Suprapubic skin (tissue), 4 donors: ENCODE results near the gene NELFE. TPM values are rescaled to one million over a fixed set of nuclear protein-coding genes. Genes with fewer than 3 reads are reported as not detected.
A peak's percentile ranks its signal among the peaks of the same experiment; 100 is the strongest.
"Not testable (repeated sequence)": the region's sequence is repeated elsewhere in the genome, so short reads cannot be mapped to it uniquely, and the experiment has no call there.

Experiments used
- DNase-seq, 2 donors: peaks; one replicate each; pipeline ENCODE4 v3.0.0-alpha.2; 2019; ENCODE audit warnings: low spot score in 2 of 2
- H3K27ac ChIP-seq: fragments of 200-600 bp; sonication (generic); one replicate; pipeline ENCODE4 v1.5.1; 2019
- H3K27me3 ChIP-seq: fragments of 200-600 bp; sonication (generic); one replicate; pipeline ENCODE4 v1.5.1; 2019
- H3K36me3 ChIP-seq: fragments of 200-600 bp; sonication (generic); one replicate; pipeline ENCODE4 v1.5.1; 2019
- H3K4me1 ChIP-seq: fragments of 200-600 bp; sonication (generic); one replicate; pipeline ENCODE4 v1.5.1; 2019
- H3K4me3 ChIP-seq: fragments of 200-600 bp; sonication (generic); one replicate; pipeline ENCODE4 v1.5.1; 2019; ENCODE audit warnings: mild to moderate bottlenecking
- H3K9me3 ChIP-seq: fragments of 200-600 bp; sonication (generic); one replicate; pipeline ENCODE4 v1.5.1; 2019
- CTCF ChIP-seq, 2 donors: fragments of 200-600 bp in 1 of 2; fragments of 450-650 bp in 1 of 2; sonication (generic) in 1 of 2; IDR thresholded peaks; one replicate each; pipeline ENCODE4 v1.5.1; 2016 to 2019; ENCODE audit warnings: antibody characterized with exemption in 2 of 2, mild to moderate bottlenecking in 1 of 2, moderate library complexity in 1 of 2
- EP300 ChIP-seq: sonication (generic); formaldehyde crosslinking; IDR thresholded peaks from one replicate; pipeline ENCODE4 v1.6.1; 2017; ENCODE audit warnings: antibody characterized with exemption
- POLR2A ChIP-seq, 2 donors: fragments of 450-650 bp; IDR thresholded peaks; one replicate each; pipeline ENCODE4 v1.6.1; 2017; ENCODE audit warnings: antibody characterized with exemption in 2 of 2, mild to moderate bottlenecking in 2 of 2, moderate library complexity in 2 of 2
- POLR2AphosphoS5 ChIP-seq, 3 donors: sonication (generic); formaldehyde crosslinking; IDR thresholded peaks; one replicate each; pipeline ENCODE4 v1.6.1; 2017; ENCODE audit warnings: antibody characterized with exemption in 3 of 3
- WGBS: methylation state at CpG from one replicate; pipeline ENCODE4 v1.1.5; 2018; 5-methylcytosine and 5-hydroxymethylcytosine counted together
- total RNA-seq, 4 donors: library from RNA; depleted of rRNA; stranded (reverse); fragments of >200 nt; gene quantifications; one replicate each; pipeline ENCODE4 v1.1.0, GENCODE V29; 2016

NELFE gene
- total RNA-seq, 4 donors from 2014 or later, result 56.7 to 72.1 (median 65.8) TPM

GRCh38 chr6:31935021-31935420, 23.8 kb downstream of the NELFE start:
- Histone ChIP-seq H3K9me3 (no peaks in the 10 kb centered on the region), H3K27me3 (no peaks in the 10 kb centered on the region), H3K4me3 (no peak overlapping the region), H3K4me1 (no peaks in the 10 kb centered on the region), H3K27ac (no peak overlapping the region), H3K36me3 (no peaks in the 10 kb centered on the region)
- no peak for TF ChIP-seq CTCF (IDR thresholded peaks at IDR 0.05)
- TF ChIP-seq EP300, result no peak
- no peak for TF ChIP-seq POLR2A (IDR thresholded peaks at IDR 0.05)
- TF ChIP-seq POLR2AphosphoS5 (IDR thresholded peaks at IDR 0.05), result no peak
- 80% methylated on average over 3 of the region's 3 CpGs for WGBS
- DNase-seq, result no peak

DNA sequence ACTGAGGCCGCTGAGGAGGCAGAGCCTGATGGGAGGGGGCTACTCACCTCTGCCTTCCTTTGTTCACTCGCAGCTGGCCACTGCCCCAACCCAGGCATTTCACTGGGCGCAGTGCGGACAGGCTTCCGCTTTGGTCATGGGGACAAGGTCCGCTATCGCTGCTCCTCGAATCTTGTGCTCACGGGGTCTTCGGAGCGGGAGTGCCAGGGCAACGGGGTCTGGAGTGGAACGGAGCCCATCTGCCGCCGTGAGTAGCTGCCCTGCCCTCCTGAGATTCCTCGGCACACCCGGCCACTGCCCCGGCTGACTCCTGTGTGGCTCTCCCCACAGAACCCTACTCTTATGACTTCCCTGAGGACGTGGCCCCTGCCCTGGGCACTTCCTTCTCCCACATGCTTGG, 25.2 kb downstream of the NELFE start:
- Histone ChIP-seq H3K36me3 (no peaks in the 10 kb centered on the region), H3K9me3 (no peaks in the 10 kb centered on the region), H3K4me3 (no peak overlapping the region), H3K27ac (no peak overlapping the region), H3K4me1 (no peaks in the 10 kb centered on the region), H3K27me3 (no peaks in the 10 kb centered on the region)
- DNase-seq, result no peak
- TF ChIP-seq EP300, result no peak
- no peak for TF ChIP-seq POLR2A (IDR thresholded peaks at IDR 0.05)
- TF ChIP-seq CTCF (IDR thresholded peaks at IDR 0.05), result no peak
- TF ChIP-seq POLR2AphosphoS5 (IDR thresholded peaks at IDR 0.05), result no peak
- 87% methylated on average over 19 of the region's 19 CpGs for WGBS

- H3K4me3 ChIP-seq, H3K36me3 ChIP-seq, DNase-seq, H3K9me3 ChIP-seq, H3K27me3 ChIP-seq, H3K4me1 ChIP-seq, H3K27ac ChIP-seq: not testable (repeated sequence)
- 95% methylated on average over 8 of the region's 32 CpGs for WGBS
Observed at GRCh38 chr6:31932137-31932536, 26.6 kb downstream of the NELFE start.

DNA sequence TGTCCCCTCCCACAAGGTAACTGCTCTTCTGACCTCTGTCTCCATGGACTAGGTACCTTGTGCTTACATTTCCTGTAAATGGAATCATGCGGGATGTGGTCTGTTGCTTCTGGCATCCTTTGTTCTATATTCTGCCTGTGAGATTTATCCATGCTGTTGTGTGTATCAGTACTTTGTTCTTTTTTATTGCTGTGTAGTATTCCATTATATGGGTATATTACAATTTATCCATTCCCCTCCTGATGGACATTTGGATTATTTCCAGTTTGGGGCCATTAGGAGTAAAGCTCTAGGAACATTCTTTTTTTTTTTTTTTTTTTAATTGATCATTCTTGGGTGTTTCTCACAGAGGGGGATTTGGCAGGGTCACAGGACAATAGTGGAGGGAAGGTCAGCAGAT, 27.8 kb downstream of the NELFE start:
- H3K36me3 ChIP-seq, result no peaks in the 10 kb centered on the region
- WGBS, result 89% methylated on average over 1 of the region's 1 CpG

GRCh38 chr6:31928672-31928939, 30.2 kb downstream of the NELFE start:
- Histone ChIP-seq H3K9me3 (no peaks in the 10 kb centered on the region), H3K4me3 (no peak overlapping the region), H3K4me1 (no peaks in the 10 kb centered on the region), H3K27me3 (no peaks in the 10 kb centered on the region), H3K27ac (no peak overlapping the region), H3K36me3 (no peaks in the 10 kb centered on the region)
- 85% methylated on average over 5 of the region's 9 CpGs for WGBS
- no peak for DNase-seq
- TF ChIP-seq CTCF (IDR thresholded peaks at IDR 0.05) (no peak), POLR2AphosphoS5 (IDR thresholded peaks at IDR 0.05) (no peak), POLR2A (IDR thresholded peaks at IDR 0.05) (no peak), EP300 (no peak)

More for the DNA sequence above, 27.8 kb downstream of the NELFE start:
- H3K9me3 ChIP-seq, result no peaks in the 10 kb centered on the region
- TF ChIP-seq EP300, result no peak
- TF ChIP-seq POLR2A (IDR thresholded peaks at IDR 0.05), result no peak
- no peak for TF ChIP-seq CTCF (IDR thresholded peaks at IDR 0.05)
- TF ChIP-seq POLR2AphosphoS5 (IDR thresholded peaks at IDR 0.05), result no peak
- H3K4me3 ChIP-seq, result no peak overlapping the region
- no peaks in the 10 kb centered on the region for H3K27me3 ChIP-seq
- no peak overlapping the region for H3K27ac ChIP-seq
- H3K4me1 ChIP-seq, result no peaks in the 10 kb centered on the region
- DNase-seq, result no peak

DNA sequence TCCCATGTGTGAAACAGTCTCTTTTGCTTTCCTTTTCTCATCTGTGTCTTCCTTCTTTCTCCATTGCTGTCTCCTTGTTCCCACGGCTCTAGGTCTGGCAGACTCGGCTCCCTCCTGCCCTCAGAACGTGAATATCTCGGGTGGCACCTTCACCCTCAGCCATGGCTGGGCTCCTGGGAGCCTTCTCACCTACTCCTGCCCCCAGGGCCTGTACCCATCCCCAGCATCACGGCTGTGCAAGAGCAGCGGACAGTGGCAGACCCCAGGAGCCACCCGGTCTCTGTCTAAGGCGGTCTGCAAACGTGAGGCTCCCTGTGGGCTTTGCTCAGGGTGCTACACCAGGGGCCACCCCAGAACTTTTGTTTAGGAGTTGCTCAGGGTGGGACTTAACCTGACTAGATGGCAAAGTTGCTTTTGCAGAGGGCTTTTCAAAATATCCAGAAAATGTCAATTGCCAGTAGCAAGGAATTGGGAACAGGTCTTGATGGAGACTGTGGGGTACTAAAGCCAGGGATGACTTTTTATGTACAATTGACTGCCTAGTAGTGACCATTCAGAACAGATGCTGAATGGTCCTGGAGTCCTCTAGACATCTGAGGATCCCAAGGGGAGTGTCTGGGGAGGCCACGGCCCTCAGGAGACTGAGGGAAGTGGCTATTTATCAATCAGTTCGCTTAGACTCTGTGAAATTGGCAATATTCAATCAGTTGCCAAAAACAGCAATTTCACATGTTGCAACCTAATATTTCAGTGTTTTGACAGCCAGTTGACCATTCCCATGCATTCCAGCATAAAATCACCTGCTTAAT, 30.7 kb downstream of the NELFE start:
- H3K4me1 ChIP-seq, result no peaks in the 10 kb centered on the region
- no peak overlapping the region for H3K27ac ChIP-seq
- no peaks in the 10 kb centered on the region for H3K9me3 ChIP-seq
- 81% methylated on average over 11 of the region's 11 CpGs for WGBS
- peak overlapping the region; percentile 26 for H3K4me3 ChIP-seq
- DNase-seq, result no peak
- no peaks in the 10 kb centered on the region for H3K27me3 ChIP-seq
- no peaks in the 10 kb centered on the region for H3K36me3 ChIP-seq
- TF ChIP-seq EP300, result no peak
- TF ChIP-seq POLR2AphosphoS5 (IDR thresholded peaks at IDR 0.05), result no peak
- TF ChIP-seq CTCF (IDR thresholded peaks at IDR 0.05), result no peak
- TF ChIP-seq POLR2A (IDR thresholded peaks at IDR 0.05), result no peak
